Ovary (tissue), 9 donors: ENCODE results near the gene DES. TPM values are rescaled to one million over a fixed set of nuclear protein-coding genes. Genes with fewer than 3 reads are reported as not detected.

Source experiments
- DNase-seq, 5 donors: peaks; one replicate each; pipeline ENCODE4 v3.0.0-alpha.2; 2019 to 2020
- H3K27ac ChIP-seq, 2 donors: fragments of 200-600 bp; one replicate each; pipeline versions ENCODE4 v1.5.1 to v1.8.0; 2019 to 2022
- H3K27me3 ChIP-seq: fragments of 200-600 bp; one replicate; pipeline ENCODE4 v1.8.0; 2022
- H3K36me3 ChIP-seq: fragments of 200-600 bp; sonication (generic); one replicate; pipeline ENCODE4 v1.5.1; 2019
- H3K4me1 ChIP-seq: one replicate; pipeline ENCODE4 v1.8.1; 2013; ENCODE audit warnings: mild to moderate bottlenecking, moderate library complexity; ENCODE audit not compliant: insufficient read depth
- H3K4me3 ChIP-seq: fragments of 200-600 bp; sonication (generic); one replicate; pipeline ENCODE4 v1.5.1; 2017
- H3K9me3 ChIP-seq, 2 donors: fragments of 200-600 bp in 1 of 2; sonication (generic) in 1 of 2; one replicate each; pipeline versions ENCODE4 v1.5.1 to v1.8.1; 2013 to 2019; ENCODE audit warnings: mild to moderate bottlenecking in 1 of 2, moderate library complexity in 1 of 2
- EP300 ChIP-seq: sonication (generic); formaldehyde crosslinking; IDR thresholded peaks from one replicate; pipeline ENCODE4 v1.6.1; 2017; ENCODE audit warnings: antibody characterized with exemption
- POLR2A ChIP-seq: fragments of 450-650 bp; IDR thresholded peaks from one replicate; pipeline ENCODE4 v1.6.1; 2017; ENCODE audit warnings: antibody characterized with exemption, mild to moderate bottlenecking, moderate library complexity
- WGBS, 3 donors: extraction: QIAGEN DNeasy Blood & Tissue Kit in 1 of 3; methylation state at CpG; one replicate each; pipeline versions ENCODE4 v1.1.5 to v1.1.7; 2013 to 2017; 5-methylcytosine and 5-hydroxymethylcytosine counted together
- intact Hi-C, 4 donors: fragments of 100-400 bp; cut with DNase I; formaldehyde crosslinking; loops; one replicate each; pipeline versions ENCODE4 v1.11.0 to v1.15.1; 2022 to 2023
- polyA plus RNA-seq, 2 donors: library from polyadenylated mRNA; stranded (reverse); fragments of 200-250 nt in 1 of 2; fragments of 350-450 nt in 1 of 2; fragmentation: Illumina TruSeq in 1 of 2; extraction: RNeasy Lipid Tissue Mini Kit (QIAGEN cat#74804) in 1 of 2; gene quantifications; one replicate each; pipeline ENCODE4 v1.2.3, GENCODE V29; 2013 to 2014
- total RNA-seq, 7 donors: library from RNA; depleted of rRNA in 2 of 7; stranded (reverse); fragments of >200 nt in 2 of 7; fragmentation: NEBNext Ultra II Directional in 3 of 7; extraction: Animal tissue kit (Norgen Biotek cat#: 25700) in 3 of 7; gene quantifications; one replicate each; pipeline versions ENCODE4 v1.1.0 to v1.2.4, GENCODE V29; 2016 to 2023
- TF ChIP-seq, protein P1 (sequence below), 3 donors: fragments of 450-650 bp in 2 of 3; fragments of 200-600 bp in 1 of 3; IDR thresholded peaks; one replicate each; pipeline versions ENCODE4 v1.5.1 to v1.8.0; 2016 to 2022; ENCODE audit warnings: antibody characterized with exemption in 3 of 3, mild to moderate bottlenecking in 1 of 3
- donor health status: DM: no; HTN: no; CAD: no; lungs with moderate emphysema.
- donor health status: DM: no; HTN: no; CAD: no.
- donor health status: Bipolar disorder and iron deficiency.
- donor health status: DM: yes; HTN: yes; CAD: no.
- donor health status: DM: no; HTN: no; CAD: no.
- donor health status: DM: yes; HTN: yes; CAD: no.

DES gene
- total and polyA plus RNA-seq, 9 donors = 86.5 to 1,061 (median 184) TPM

DNA sequence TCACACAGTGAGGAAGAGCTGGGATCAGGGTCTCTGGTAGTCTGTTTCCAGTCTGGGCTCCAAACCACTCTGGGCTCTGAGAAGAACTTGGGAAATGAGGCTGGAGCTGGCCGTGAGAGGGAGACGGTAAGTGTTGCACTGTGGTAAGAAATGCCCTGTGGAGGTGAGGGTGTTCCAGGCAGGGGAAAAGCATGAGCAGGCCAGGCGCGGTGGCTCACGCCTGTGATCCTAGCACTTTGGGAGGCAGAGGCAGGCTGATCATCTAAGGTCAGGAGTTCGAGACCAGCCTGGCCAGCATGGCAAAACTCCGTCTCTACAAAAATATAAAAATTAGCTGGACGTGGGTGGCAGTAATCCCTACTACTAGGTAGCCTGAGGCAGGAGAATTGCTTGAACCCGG is 14.3 kb upstream of the DES start:
- H3K27me3 ChIP-seq = no peaks in the 10 kb centered on the region
- no peak overlapping the region for H3K27ac ChIP-seq
- peaks cover 2% of the 10 kb centered on the region for H3K4me1 ChIP-seq
- TF ChIP-seq, protein P1, sequence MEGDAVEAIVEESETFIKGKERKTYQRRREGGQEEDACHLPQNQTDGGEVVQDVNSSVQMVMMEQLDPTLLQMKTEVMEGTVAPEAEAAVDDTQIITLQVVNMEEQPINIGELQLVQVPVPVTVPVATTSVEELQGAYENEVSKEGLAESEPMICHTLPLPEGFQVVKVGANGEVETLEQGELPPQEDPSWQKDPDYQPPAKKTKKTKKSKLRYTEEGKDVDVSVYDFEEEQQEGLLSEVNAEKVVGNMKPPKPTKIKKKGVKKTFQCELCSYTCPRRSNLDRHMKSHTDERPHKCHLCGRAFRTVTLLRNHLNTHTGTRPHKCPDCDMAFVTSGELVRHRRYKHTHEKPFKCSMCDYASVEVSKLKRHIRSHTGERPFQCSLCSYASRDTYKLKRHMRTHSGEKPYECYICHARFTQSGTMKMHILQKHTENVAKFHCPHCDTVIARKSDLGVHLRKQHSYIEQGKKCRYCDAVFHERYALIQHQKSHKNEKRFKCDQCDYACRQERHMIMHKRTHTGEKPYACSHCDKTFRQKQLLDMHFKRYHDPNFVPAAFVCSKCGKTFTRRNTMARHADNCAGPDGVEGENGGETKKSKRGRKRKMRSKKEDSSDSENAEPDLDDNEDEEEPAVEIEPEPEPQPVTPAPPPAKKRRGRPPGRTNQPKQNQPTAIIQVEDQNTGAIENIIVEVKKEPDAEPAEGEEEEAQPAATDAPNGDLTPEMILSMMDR (IDR thresholded peaks at IDR 0.05) = no peak
- no peak for TF ChIP-seq POLR2A
- no peak for TF ChIP-seq EP300
- no peak for DNase-seq
- H3K4me3 ChIP-seq = no peak overlapping the region
- H3K9me3 ChIP-seq = no peaks in the 10 kb centered on the region
- 93 to 94% (median 94%) methylated on average over 9 of the region's 9 CpGs for WGBS, 3 donors
- H3K36me3 ChIP-seq = no peaks in the 10 kb centered on the region
- intact Hi-C loops = loop anchor here in 3 of 4 donors (1.0 to 5.0 kb wide), 4 partner anchors 123 to 288 kb away; no protein-coding TSS in a partner anchor

DNA sequence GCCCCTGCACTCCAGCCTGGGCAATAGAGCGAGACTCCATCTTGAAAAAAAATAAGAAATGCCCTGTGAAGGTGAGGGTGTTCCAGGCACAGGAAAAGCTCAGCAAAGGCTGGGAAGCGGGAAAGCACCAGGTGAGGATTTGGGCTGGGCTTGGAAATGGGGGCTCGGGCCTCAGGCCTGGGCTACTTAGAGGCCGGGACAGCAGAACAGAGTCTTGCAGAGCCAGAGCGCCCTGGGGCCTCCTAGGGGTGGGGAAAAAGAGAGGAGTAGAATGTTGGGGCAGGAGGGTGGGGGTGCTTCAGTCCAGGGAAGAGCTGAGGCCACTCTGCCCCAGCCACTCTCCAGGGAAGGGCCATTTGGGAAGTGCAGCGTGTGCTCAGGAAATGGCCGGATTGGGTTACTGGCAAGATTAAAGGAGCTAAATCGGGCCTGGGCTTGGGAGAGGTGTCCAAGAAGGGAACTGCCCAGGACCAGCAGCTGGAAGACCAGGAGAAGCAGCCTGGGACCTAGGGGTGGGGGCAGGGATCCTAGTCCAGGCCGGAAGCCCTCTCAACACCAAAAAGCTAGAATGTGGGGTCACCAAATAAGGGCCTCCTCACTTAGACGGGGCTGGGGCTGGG is 13.8 kb upstream of the DES start:
- no peaks in the 10 kb centered on the region for H3K9me3 ChIP-seq
- WGBS, 3 donors = 72 to 76% (median 74%) methylated on average over 10 of the region's 10 CpGs
- intact Hi-C loops = loop anchor here in 3 of 4 donors (2.0 to 5.0 kb wide), 3 partner anchors 122 to 288 kb away; no protein-coding TSS in a partner anchor
- H3K27me3 ChIP-seq = no peaks in the 10 kb centered on the region
- peak in 1 of 5 donors; percentile 37 for DNase-seq
- H3K27ac ChIP-seq = no peak overlapping the region
- H3K36me3 ChIP-seq = no peaks in the 10 kb centered on the region
- peaks cover 2% of the 10 kb centered on the region for H3K4me1 ChIP-seq
- no peak overlapping the region for H3K4me3 ChIP-seq
- no peak for TF ChIP-seq EP300
- TF ChIP-seq, protein P1 (IDR thresholded peaks at IDR 0.05) = no peak
- TF ChIP-seq POLR2A = no peak

DNA sequence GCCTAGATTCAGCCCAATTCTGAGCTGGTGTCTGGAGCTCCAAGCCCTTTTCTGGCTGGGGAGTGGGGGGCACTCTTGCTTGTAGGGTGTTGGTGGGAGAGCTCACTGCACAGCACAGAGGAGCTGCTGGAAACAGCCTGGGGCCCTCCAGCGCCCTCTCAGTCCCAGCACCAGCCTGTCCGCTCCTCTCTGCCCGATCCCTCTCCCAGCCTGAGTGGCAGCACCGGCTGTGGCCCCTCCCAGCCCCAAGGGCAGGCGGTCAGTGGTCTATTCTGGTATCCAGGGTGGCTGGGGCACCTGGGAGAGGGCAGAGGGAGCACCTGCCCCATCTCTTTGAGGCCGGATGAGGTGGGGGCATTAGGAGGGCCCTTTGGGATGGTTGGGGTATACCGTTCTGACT is 13.2 kb upstream of the DES start:
- no peaks in the 10 kb centered on the region for H3K36me3 ChIP-seq
- peak in 1 of 5 donors; percentile 21 for DNase-seq
- intact Hi-C loops = loop anchor here (2.0 to 5.0 kb wide), 5 partner anchors 57 to 287 kb away; no protein-coding TSS in a partner anchor
- H3K4me3 ChIP-seq = no peak overlapping the region
- TF ChIP-seq POLR2A = no peak
- TF ChIP-seq, protein P1 (IDR thresholded peaks at IDR 0.05) = no peak
- TF ChIP-seq EP300 = no peak
- H3K9me3 ChIP-seq = no peaks in the 10 kb centered on the region
- peaks cover 2% of the 10 kb centered on the region for H3K4me1 ChIP-seq
- 76 to 87% (median 87%) methylated on average over 7 of the region's 7 CpGs for WGBS, 3 donors
- no peaks in the 10 kb centered on the region for H3K27me3 ChIP-seq
- peak overlapping the region in 1 of 2 donors; percentile 45 for H3K27ac ChIP-seq

DNA sequence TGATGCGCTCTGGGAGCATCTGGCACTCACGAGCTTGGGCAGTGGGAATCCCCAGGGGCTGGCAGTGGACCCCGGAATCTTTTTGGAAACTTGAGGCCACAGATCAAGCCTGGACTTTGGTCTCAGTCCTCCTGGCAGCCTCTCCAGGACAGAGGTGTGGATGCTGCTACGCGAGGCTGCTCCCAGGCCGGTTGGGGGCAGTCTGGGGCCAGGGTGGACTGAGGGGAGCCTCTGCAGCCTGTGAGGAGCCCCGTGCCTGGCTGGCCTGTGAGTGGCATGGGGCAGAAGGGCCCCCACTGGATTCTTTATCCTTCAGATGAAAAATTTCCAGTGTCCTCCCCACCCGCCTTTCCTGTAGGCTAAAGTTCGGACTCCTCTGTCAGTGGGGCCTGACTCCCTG is 12.7 kb upstream of the DES start:
- Histone ChIP-seq H3K36me3 (no peaks in the 10 kb centered on the region), H3K27me3 (no peaks in the 10 kb centered on the region), H3K27ac (peak overlapping the region in 1 of 2 donors; percentile 45), H3K4me3 (no peak overlapping the region), H3K9me3 (no peaks in the 10 kb centered on the region), H3K4me1 (peaks cover 2% of the 10 kb centered on the region)
- no peak for DNase-seq
- WGBS, 3 donors = 80 to 84% (median 84%) methylated on average over 9 of the region's 9 CpGs
- intact Hi-C loops = loop anchor here in 2 of 4 donors (2.0 to 5.0 kb wide), 3 partner anchors 57 to 122 kb away; no protein-coding TSS in a partner anchor
- TF ChIP-seq, protein P1 (IDR thresholded peaks at IDR 0.05) = no peak
- TF ChIP-seq EP300 = no peak
